Measurements from ENCODE around the gene TRUB2.

DNA sequence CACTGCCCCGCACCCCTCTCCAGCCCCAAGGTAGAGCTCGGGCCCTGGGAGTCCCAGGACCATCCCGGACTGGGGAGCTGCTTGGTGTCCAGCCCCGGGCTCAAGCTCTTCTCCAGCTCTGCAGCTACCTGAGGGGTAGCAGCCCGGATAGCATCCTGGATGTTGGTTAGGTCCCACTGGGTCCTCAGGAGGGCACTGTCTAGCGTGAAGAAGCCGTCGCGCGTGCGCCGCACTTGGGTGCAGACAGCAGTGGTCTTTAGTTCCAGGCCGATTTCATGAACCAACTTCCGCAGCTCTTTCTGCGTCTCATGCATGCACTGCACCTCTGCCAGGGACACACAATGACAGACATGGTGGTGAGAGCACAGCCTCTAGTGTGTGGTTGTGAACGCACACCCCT, 12.7 kb downstream of the TRUB2 start:
- no peak for TF ChIP-seq YY1 (IDR thresholded peaks at IDR 0.05; ENCODE audit: insufficient read depth, insufficient read length)
- no peak for TF ChIP-seq ZNF274 (IDR thresholded peaks at IDR 0.05; ENCODE audit: low read depth, low read length)
